Measurements from ENCODE around the gene C1orf116. TPM values are rescaled to one million over a fixed set of nuclear protein-coding genes. Genes with fewer than 3 reads are reported as not detected.

Gene C1orf116
- polyA plus RNA-seq, 2 of the 4 experiments (the other 2 are of a cell fraction), result 2.0 to 3.2 TPM

GRCh38 chr1:207015791-207016190, 16.8 kb downstream of the C1orf116 start:
- no peak for FAIRE-seq
- H3K4me1 ChIP-seq, result peaks cover 25% of the 10 kb centered on the region

GRCh38 chr1:207014728-207015127, 17.8 kb downstream of the C1orf116 start:
- ATAC-seq (no peak), DNase-seq (ENCODE audit: low read depth in 1 of 2, low spot score in 1 of 2) (no peak), FAIRE-seq (no peak)
- ChIA-PET POLR2A (no interaction called here), CTCF (interaction anchor here (0.8 to 1.6 kb wide), 6 partner anchors 9 to 351 kb away, joined by 3 to 5 read pairs (median 4); partner anchors contain the start of gene C1orf116)
- H3K27ac ChIP-seq, result peak overlapping the region; percentile 1 to 37; a peak in 2 of 6 replicates
- TF ChIP-seq EP300 (IDR thresholded peaks at IDR 0.05), result no peak
- no peak for TF ChIP-seq MAZ (IDR thresholded peaks at IDR 0.05; ENCODE audit: borderline replicate concordance, low read depth, low read length)
- TF ChIP-seq, protein P1, sequence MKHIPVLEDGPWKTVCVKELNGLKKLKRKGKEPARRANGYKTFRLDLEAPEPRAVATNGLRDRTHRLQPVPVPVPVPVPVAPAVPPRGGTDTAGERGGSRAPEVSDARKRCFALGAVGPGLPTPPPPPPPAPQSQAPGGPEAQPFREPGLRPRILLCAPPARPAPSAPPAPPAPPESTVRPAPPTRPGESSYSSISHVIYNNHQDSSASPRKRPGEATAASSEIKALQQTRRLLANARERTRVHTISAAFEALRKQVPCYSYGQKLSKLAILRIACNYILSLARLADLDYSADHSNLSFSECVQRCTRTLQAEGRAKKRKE (CRISPR knock-in tag; IDR thresholded peaks at IDR 0.05; ENCODE audit: low read depth), result no peak
- TF ChIP-seq, protein P2, sequence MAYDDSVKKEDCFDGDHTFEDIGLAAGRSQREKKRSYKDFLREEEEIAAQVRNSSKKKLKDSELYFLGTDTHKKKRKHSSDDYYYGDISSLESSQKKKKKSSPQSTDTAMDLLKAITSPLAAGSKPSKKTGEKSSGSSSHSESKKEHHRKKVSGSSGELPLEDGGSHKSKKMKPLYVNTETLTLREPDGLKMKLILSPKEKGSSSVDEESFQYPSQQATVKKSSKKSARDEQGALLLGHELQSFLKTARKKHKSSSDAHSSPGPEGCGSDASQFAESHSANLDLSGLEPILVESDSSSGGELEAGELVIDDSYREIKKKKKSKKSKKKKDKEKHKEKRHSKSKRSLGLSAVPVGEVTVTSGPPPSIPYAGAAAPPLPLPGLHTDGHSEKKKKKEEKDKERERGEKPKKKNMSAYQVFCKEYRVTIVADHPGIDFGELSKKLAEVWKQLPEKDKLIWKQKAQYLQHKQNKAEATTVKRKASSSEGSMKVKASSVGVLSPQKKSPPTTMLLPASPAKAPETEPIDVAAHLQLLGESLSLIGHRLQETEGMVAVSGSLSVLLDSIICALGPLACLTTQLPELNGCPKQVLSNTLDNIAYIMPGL (CRISPR knock-in tag; IDR thresholded peaks at IDR 0.05; ENCODE audit: borderline replicate concordance), result no peak
- no peak for TF ChIP-seq HOXB5 (CRISPR knock-in tag; IDR thresholded peaks at IDR 0.05)
- TF ChIP-seq NFE2L2 (conservative IDR thresholded peaks at IDR 0.05; ENCODE audit: low read length), result no peak
- no peak for TF ChIP-seq TFCP2L1 (CRISPR knock-in tag; IDR thresholded peaks at IDR 0.05)
- no peak for TF ChIP-seq POLR2A (IDR thresholded peaks at IDR 0.05; ENCODE audit: low read length)
- TF ChIP-seq RAD21 (conservative IDR thresholded peaks at IDR 0.05 in 1 of 2, IDR thresholded peaks at IDR 0.05 in 1 of 2), result no peak
- TF ChIP-seq ZC3H11A (IDR thresholded peaks at IDR 0.05), result no peak
- TF ChIP-seq CBX8 (IDR thresholded peaks at IDR 0.05), result no peak
- no peak for TF ChIP-seq CBX2 (IDR thresholded peaks at IDR 0.05; ENCODE audit: borderline replicate concordance, low read depth)
- no peak for TF ChIP-seq FOSB (CRISPR knock-in tag; IDR thresholded peaks at IDR 0.05)
- no peak for TF ChIP-seq E2F6 (IDR thresholded peaks at IDR 0.05; ENCODE audit: borderline replicate concordance, low read depth)
- H3K4me1 ChIP-seq, result peaks cover 14% of the 10 kb centered on the region
- no peaks in the 10 kb centered on the region for H3K9me3 ChIP-seq
- no peak overlapping the region for H3K4me3 ChIP-seq
- H3K4me2 ChIP-seq, result no peak overlapping the region
- 88% methylated on average over 3 of the region's 3 CpGs for WGBS (ENCODE audit: missing lambda C conversion rate)

More at GRCh38 chr1:207015791-207016190, 16.8 kb downstream of the C1orf116 start:
- ChIA-PET POLR2A (no interaction called here), CTCF (interaction anchor here (1.1 kb wide), 1 partner anchor 34 kb away, joined by 5 read pairs; no protein-coding TSS in a partner anchor)
- peak overlapping the region; percentile 17 to 37; a peak in 3 of 6 replicates for H3K27ac ChIP-seq
- no peak overlapping the region for H3K4me3 ChIP-seq
- no peaks in the 10 kb centered on the region for H3K9me3 ChIP-seq
- no peak for ATAC-seq
- TF ChIP-seq RNF2 (IDR thresholded peaks at IDR 0.05; ENCODE audit: borderline replicate concordance, low read depth) (no peak), KDM5A (IDR thresholded peaks at IDR 0.05) (no peak), FOSL2 (IDR thresholded peaks at IDR 0.05) (no peak), FOSL2 (CRISPR knock-in tag; IDR thresholded peaks at IDR 0.05) (no peak), CHD4 (IDR thresholded peaks at IDR 0.05; ENCODE audit: borderline replicate concordance) (no peak)
- WGBS (ENCODE audit: missing lambda C conversion rate), result 88% methylated on average over 3 of the region's 3 CpGs
- no peak overlapping the region for H3K4me2 ChIP-seq
- no peak for DNase-seq (ENCODE audit: low read depth in 1 of 2, low spot score in 1 of 2)

DNA sequence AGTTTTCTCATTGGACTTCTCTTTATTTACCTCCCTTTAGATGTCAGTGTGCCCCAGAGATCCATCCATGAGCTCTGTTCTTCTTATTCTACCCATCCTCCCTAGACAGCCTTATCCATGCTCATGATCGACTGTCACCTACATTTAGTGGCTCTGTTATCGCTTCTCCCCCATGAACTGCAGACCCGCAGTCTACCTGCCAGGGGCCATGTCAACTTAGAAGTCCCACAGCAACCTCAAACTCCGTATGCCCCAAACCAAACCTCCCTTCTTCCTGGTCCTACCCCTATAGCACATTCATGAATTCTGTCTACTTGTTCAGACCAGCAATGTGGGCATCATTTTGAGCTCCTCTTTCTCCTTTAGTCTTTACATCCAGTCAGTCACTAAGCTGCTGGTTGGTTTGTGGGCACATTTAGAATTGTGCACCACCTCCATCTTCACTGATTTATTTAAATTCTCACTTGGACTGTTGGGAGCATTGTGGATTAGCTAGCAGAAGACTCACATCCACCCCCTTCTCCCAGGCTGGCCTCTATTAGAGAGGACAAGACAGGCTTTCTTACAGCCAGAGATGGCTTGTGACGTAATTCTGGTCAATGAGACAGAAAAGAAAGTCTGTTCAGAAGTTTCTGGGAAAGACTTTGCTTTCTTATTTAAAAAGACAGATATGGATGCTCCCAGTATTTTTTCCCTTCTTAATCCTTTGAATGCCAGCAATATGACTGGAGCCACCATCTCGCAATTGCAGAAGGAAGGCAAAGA, 19.1 kb downstream of the C1orf116 start:
- peaks cover 5% of the 10 kb centered on the region; the same call in 2 of the 3 replicates for H3K4me1 ChIP-seq
- H3K4me2 ChIP-seq, result no peak overlapping the region
- FAIRE-seq, result no peak
- ChIA-PET CTCF (interaction anchor here (1.0 to 2.0 kb wide), 7 partner anchors 8 to 486 kb away, joined by 3 to 6 read pairs (median 4); no protein-coding TSS in a partner anchor), POLR2A (no interaction called here)
- TF ChIP-seq, protein P2 (CRISPR knock-in tag; IDR thresholded peaks at IDR 0.05; ENCODE audit: borderline replicate concordance), result no peak
- TF ChIP-seq MAFK (IDR thresholded peaks at IDR 0.05; ENCODE audit: partially characterized antibody) (no peak), ELK1 (IDR thresholded peaks at IDR 0.05; ENCODE audit: low read depth, low read length) (no peak), KDM5A (IDR thresholded peaks at IDR 0.05) (no peak), ZC3H11A (IDR thresholded peaks at IDR 0.05) (no peak), NFE2L2 (conservative IDR thresholded peaks at IDR 0.05; ENCODE audit: low read length) (no peak), KDM1A (IDR thresholded peaks at IDR 0.05; ENCODE audit: low read depth) (no peak), MYC (IDR thresholded peaks at IDR 0.05; ENCODE audit: borderline replicate concordance, low read length) (no peak), GATA3 (IDR thresholded peaks at IDR 0.05; ENCODE audit: borderline replicate concordance) (no peak), ZNF302 (CRISPR knock-in tag; IDR thresholded peaks at IDR 0.05) (no peak)
- no peak for ATAC-seq
- WGBS (ENCODE audit: missing lambda C conversion rate), result 92% methylated on average over 6 of the region's 6 CpGs
- DNase-seq (ENCODE audit: low read depth in 1 of 2, low spot score in 1 of 2), result no peak
- H3K27ac ChIP-seq, result peak overlapping the region in 1 of 2 experiments; percentile 25; a peak in 2 of 6 replicates
- H3K4me3 ChIP-seq, result no peak overlapping the region
- peaks cover 10% of the 10 kb centered on the region for H3K9me3 ChIP-seq

Data from A549 (cell line).